GM21381 (cell line): ENCODE results near the gene NPM1.
"Not testable (repeated sequence)": the region's sequence is repeated elsewhere in the genome, so short reads cannot be mapped to it uniquely, and the experiment has no call there.

Source experiments
- ATAC-seq: cut with Tn5 transposase; IDR thresholded peaks from one replicate; pipeline ENCODE4 v1.9.1; 2021; ENCODE audit warnings: mild to moderate bottlenecking, moderate library complexity; ENCODE audit not compliant: unreplicated experiment

NPM1 gene, protein sequence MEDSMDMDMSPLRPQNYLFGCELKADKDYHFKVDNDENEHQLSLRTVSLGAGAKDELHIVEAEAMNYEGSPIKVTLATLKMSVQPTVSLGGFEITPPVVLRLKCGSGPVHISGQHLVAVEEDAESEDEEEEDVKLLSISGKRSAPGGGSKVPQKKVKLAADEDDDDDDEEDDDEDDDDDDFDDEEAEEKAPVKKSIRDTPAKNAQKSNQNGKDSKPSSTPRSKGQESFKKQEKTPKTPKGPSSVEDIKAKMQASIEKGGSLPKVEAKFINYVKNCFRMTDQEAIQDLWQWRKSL

DNA sequence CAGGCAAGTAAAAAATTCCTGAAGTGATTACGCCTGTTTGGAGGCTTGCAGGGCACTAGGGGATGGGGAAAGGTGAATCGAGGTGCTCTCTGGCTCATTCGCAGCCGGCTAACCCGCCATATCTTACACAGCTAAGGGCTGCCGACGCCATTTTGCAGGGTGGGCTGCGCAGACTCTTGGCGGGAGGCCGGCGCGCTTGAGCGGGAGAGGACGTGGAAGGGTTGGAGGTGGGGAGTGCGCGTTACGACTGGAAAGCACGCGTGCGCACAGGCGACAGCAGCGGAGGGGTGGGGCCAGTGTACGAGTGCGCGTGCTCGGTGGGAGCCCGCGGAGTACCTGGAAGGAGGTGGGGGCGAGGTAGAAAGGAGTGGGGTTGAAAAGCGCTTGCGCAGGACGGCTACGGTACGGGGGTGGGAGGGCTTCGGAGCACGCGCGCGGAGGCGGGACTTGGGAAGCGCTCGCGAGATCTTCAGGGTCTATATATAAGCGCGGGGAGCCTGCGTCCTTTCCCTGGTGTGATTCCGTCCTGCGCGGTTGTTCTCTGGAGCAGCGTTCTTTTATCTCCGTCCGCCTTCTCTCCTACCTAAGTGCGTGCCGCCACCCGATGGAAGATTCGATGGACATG, at the start of gene NPM1:
Gene NPM1 (plus strand): TSS at position 505 of the 625 bp plus-strand sequence. CDS start 100 bp downstream, at position 605.
- peak; percentile 74 for ATAC-seq

DNA sequence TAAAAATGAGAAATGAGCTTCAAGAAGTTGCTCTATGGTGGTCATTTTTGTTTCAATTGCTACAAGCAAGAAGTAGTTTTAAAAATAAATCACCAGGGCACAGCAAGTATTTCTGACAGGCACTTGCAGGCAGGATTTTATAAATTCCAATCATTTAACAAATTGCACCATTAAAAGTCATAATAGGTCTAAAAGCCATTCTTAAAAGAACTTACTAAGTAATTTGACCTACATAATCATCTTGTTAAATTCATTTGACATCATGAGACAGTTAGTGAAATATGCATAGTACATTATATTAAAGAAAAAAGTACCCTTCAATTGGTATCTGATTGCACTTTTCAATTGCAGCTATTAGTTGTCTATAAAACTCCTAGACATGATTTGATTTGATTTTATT, 47.6 kb upstream of the NPM1 start:
- no peak for ATAC-seq

DNA sequence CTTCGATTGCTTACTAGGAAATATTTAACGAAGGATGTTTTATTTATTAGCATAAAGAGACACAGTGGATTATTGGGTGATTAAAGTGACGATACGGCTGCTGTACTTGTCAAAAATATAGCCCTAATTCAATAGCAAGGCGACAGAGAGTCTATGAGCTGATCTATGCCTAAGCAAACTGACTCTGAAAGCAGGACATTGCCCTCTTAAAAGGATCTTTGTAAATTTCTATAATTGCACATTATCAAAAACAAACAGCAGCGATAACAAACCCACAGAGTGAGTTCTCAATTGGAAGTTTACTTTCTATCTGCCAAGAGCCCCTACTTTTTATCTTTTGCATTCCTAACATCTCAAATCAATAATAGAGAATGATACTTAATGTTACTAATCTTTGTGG, 47.2 kb upstream of the NPM1 start:
- no peak for ATAC-seq

DNA sequence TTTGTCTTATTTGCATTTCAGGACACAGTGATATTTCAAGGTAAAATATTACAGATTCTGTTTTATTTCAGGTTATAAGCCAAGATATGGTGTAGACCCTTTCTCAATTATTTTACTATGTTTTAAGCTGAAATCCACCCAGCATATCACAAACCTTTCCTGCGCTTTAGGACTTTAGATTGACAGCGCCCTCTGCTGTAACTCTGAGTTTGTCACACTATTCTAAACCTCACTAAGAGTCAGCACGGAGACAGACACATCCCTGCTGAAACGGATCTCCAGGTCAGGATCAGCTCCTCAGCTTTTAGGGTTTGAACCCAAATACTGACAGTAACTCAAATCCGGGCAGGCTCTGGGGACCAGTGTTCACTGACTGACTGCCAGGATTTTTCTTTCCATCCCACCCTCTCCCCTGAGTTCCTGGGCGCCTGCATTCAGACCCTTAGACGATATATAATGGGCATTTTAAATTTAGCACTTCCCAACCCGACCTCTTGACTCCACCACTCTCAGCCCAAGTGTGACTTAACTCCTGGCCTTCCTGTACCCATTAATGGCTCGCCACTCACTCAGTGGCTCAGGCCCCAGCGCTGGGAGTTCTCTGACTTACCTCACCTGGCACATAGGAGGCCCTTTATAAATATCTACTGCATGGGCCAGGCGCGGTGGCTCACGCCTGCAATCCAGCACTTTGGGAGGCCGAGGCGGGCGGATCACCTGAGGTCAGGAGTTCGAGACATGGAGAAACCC, 45.1 kb upstream of the NPM1 start:
- peak; percentile 69 for ATAC-seq

DNA sequence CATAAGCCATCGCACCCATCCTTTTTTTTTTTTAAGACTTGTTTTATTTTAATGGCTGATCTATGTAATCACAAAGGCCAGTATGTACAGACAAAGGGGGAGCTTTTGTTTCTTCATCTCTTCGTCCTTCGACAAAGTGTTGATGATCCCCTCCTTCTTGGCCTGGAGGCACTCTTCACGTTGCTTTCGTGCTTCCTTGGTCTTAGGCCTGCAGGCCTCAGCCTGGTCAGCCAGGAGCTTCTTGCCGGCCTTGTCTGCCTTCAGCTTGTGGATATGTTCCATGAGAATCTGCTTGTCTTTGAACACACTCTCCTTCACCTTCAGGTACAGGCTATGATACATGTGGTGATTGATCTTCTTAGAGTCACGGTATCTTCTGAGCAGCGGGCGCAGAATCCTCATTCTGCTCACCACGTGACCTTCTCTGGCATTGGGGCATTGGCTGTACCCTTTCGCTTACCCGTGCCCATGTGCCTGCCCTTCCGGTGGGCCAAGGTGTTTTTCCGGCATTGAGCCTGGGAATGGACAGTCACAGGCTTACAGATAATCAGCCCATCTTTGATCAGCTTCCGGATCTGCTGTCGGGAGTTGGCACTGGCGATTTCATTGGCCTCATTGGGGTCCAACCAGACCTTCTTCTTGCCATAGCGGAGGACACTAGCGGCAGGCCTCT, 42.6 kb upstream of the NPM1 start:
- ATAC-seq = no peak

DNA sequence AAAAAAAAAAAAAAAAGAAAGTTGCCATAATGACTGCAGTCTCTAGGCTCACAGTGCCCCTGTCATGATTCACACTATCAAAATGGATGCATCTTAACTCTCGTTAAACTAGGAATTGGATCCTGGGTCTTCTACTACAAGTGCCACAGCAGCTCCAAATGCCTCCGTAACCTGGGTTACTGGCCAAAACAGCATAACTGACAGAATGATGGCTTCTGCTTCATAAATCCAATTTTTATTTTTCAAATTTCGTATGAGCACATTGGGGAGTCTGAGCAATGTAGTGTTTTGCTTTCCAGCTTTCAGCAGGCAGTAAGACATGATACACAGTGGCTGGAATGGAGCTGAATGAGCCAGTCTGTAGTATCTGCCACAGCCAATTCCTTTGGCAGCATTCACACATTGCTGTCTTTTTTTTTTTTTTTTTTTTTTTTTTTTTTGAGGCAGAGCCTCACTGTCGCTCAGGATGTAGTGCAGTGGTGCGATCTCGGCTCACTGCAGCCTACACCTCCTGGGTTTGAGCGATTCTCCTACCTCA, 36.0 kb upstream of the NPM1 start:
- ATAC-seq = no peak

DNA sequence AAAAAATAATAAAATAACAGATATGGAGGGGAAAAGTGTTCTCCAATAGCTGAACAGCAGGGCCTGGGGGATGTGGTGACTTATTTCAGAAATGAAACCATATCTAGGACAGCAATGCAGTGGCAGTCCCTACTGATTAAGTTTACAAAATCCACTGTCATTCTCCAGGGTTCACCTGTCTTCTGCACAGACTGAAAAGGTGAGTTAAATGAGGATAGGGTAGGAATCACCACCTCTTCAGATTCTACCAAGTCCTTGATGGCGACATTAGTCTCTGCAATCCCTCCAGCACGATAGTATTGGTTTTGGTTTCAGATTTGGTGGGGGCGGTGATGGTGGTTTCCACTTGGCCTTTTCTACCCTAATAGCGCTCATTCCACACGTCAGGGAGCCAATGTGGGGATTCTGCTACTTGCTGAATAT, 32.3 kb upstream of the NPM1 start:
- ATAC-seq = peak; percentile 95

DNA sequence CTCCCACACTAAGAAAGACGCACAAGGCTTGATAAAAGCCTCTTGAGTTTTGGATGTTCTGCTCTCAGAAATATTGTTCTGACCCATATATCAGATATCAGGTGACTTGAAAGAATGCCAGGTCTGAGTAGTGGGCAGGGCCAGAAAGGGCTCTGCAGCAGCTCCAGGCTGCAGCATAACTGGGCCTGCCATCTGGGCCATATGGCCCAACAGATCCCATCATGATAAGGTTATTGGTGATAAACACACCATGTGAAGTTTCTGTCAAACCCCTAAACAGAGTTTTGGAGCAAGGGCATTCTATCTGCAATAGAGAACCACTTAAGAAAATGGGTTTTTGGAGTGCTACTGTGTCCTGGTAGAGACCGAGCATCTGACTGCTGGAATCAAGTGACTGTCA, 29.8 kb upstream of the NPM1 start:
- ATAC-seq = no peak

DNA sequence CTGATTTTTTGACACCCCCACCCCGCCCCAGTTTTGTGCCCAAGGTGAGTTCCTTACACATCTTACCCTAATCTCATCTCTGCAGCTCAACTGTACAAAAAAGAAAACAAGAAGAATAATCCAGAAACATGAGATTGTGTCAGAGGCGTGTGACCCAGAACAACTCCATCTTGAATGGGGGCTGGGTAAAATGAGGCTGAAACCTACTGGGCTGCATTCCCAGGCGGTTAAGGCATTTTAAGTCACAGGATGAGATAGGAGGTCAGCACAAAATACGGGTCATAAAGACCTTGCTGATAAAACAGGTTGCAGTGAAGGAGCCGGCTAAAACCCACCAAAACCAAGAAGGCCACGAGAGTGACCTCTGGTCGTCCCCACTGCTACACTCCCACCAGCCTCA, 26.5 kb upstream of the NPM1 start:
- not testable (repeated sequence) for ATAC-seq

DNA sequence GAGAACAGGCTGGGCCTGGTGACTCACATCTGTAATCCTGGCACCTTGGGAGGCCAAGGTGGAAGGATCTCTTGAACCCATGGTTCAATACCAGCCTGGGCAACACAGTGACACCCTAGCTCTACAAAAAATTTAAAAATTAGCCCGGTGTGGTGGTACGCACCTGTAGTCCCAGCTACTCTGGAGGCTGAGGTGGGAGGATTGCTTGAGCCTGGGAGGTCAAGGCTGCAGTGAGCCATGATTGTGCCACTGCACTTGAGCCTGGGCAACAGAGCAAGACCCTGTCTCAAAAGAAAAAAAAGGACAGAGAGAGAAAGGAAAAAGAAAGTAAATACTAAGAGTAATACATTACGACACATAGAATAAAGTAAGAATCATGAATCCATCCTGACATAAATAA, 24.4 kb upstream of the NPM1 start:
- not testable (repeated sequence) for ATAC-seq

DNA sequence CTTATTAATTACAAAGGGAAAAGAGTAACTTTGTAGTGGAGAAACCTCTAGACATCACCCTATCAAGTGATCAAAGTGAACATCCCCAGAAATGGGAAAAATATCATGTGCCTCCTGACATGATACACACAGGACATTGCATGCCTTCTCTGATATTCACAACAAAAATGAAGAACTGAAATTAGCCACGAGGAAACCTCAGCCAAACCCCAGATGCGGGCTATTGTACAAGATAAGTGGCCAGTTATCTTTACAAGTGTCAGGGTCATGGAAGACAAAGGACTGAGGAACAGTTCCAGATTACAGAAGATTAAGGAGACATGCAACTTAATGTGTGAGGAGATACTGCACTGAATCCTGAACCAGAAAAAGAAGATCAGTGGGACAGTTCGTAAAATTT, 23.8 kb upstream of the NPM1 start:
- ATAC-seq = peak; percentile 75

DNA sequence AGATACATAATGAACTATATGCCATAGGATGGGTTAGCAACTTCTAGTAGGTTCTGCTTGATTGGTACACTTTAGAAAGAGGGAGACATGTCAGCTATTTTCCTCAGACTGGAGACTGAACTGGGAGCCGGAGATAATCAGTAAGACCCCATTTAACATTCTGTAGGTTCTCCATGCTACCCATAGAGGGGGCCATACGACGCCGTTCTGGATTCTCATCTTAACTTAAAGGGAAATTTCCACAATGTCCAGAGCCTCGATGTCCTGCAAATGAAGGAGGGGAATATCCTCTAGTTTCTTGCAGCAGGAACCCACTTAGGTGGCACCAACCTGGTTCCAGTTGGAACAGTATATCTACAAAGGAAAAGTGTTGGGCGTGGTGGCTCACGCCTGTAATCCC, 22.3 kb upstream of the NPM1 start:
- no peak for ATAC-seq

DNA sequence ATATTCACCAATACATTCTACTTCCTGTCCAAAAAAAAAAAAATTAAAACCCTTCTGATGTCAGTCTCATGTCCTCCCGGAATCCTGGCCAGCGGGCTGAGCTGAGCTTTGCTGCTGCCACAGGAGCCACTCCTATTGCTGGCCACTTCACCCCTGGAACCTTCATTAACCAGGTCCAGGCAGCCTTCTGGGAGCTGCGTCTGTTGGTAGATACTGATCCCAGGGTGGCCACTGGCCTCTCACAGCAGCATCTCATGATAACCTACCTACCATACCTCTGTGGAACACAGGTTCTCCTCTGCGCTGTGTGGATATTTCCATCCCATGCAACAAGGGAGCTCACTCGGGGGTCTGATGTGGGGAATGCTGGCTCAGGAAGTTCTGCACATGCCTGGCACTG, 21.0 kb upstream of the NPM1 start:
- ATAC-seq = no peak

DNA sequence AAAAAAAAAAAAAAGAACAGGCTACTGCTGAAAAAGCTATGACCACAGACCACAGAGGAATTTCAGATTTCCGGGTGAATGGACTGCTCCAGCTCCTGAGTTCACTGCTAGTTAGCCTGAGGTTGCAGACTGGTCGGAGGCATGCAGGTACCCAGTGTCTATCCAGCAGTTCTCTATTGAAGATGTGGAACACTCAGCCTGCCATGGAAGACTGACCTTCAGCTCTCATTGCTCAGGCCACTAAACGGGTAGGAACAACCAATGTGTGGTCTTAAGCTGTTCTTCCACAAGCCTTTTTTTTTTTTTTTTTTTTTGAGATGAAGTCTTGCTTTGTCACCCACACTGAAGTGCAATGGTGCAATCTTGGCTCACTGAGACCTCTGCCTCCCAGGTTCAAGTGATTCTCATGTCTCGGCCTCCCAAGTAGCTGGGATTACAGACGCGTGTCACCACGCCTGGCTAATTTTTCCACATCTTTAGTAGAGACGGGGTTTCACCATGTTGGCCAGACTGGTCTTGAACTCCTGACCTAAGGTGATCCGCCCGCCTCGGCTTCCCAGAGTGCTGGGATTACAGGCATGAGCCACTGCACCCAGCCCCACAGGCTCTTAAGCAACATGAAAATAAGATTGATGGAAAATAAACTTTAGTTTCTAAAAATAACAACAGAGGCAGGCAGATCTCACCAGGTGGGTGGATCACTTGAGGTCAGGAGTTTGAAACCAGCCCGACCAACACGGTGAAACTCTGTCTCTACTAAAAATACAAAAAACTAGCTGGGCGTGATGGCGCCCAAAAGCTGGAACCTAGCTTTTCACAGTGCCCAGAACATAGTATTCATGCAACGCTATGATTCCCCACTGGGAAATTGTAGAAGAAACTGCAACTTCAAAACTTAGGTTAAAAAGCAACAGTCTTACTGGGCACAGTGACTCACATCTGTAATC, 20.0 kb upstream of the NPM1 start:
- no peak for ATAC-seq

DNA sequence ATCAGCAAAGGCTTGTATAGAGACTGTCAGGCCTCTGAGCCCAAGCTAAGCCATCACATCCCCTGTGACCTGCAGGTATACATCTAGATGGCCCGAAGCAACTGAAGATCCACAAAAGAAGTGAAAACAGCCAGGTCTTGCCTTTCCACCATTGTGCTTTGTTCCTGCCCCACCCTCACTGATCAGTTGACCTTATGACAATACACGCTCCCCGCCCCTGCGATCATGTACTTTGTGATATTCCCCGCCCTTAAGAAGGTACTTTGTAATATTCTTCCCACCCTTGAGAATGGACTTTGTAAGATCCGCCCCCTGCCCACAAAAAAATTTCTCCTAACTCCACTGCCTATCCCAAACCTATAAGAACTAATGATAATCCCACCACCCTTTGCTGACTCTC, 18.6 kb upstream of the NPM1 start:
- no peak for ATAC-seq

DNA sequence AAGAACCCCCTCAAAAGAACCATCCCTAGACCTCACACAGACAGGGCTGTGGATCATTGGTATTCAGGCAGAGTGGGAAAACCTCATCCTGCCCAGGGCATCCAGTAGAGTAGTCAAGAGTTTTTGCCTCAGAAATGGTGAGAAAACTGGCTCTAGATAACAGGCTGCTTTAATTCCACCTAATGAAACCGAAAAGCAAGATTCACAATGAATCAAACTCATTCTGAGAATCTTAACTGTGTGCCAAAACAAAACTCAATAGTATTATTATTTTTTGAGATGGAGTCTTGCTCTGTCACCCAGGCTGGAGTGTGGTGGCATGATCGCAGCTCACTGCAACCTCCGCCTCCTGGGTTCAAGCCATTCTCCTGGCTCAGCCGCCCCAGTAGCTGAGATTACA, 17.8 kb upstream of the NPM1 start:
- no peak for ATAC-seq

DNA sequence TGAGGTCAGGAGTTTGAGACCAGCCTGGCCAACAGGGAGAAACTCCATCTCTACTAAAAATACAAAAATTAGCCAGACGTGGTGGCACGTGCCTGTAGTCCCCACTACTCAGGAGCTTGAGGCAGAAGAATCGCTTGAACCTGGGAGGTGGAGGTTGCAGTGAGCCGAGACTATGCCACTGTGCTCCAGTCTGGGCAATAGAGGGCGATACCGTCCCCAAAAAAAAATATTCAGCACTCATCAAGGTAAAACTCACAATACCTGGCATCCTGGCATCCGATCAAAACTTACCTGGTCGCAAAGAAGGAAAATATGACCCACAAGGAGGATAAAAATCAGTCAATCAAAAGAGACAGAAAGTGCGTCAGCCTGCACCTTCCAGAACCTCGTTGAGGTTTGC, 16.8 kb upstream of the NPM1 start:
- not testable (repeated sequence) for ATAC-seq

DNA sequence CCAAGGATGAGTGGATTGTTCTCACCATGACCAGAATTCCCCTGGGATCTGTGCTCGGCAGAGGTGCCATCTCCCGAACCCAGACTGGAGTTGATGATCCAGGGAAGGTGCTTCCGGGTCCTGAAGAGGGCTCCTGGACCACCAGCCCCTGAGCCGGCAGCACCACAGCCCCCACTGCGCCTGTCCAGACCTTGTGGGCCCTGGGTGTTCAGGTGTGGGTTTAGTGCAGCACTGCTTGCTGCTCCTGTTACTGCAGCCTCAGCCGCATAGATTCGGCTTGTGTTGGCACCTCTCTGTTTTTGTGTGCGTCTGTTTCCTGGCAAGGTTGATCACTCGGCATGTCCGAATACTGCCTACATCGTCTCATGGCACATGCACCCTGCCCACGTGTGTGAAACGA, 16.3 kb upstream of the NPM1 start:
- no peak for ATAC-seq

DNA sequence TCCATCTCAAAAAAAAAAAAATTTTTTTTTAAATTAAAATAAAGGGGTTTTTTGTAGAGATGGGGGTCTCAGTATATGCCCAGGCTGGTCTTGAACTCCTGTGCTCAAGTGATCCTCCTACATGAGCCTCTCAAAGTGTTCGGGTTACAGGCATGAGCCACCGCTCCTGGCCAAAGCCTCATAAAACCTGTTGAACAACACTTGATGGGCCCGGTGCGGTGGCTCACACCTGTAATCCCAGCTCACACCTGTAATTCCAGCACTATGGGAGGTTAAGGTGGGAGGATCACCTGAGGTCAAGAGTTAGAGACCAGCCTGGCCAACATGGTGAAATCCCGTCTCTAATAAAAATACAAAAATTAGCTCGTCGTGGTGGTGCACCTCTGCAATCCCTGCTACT, 7.7 kb upstream of the NPM1 start:
- no peak for ATAC-seq

DNA sequence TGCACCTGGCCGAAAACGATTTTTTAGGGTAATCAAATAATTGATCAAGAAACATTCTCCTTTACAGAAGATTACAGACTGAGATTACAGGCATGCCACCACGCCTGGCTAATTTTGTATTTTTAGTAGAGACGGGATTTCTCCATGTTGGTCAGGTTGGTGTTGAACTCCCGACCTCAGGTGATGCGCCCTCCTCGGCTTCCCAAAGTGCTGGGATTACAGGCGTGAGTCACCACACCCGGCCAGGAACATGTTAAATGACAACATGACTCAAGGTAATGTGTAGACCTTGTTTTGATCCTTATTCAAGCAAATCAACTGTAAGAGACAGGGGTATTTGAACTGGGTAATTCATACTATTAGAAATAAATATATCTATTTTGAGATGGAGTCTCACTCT, 3.2 kb upstream of the NPM1 start:
- not testable (repeated sequence) for ATAC-seq
